Tibial artery (tissue), 4 donors: ENCODE measurements around the gene CFAP90.

Source experiments
- DNase-seq, 2 donors: peaks; one replicate each; pipeline ENCODE4 v3.0.0-alpha.2; 2019
- H3K27ac ChIP-seq, 2 donors: fragments of 200-600 bp; sonication (generic) in 1 of 2; 1 replicate in 1 of 2; 2 replicates in 1 of 2; pipeline ENCODE4 v1.5.1; 2018 to 2019; ENCODE audit warnings: mild to moderate bottlenecking in 1 of 2
- H3K27me3 ChIP-seq, 2 donors: fragments of 200-600 bp; sonication (generic) in 1 of 2; one replicate each; pipeline versions ENCODE4 v1.5.1 to v1.6.0; 2016 to 2019
- H3K36me3 ChIP-seq, 3 donors: fragments of 200-600 bp; sonication (generic) in 2 of 3; one replicate each; pipeline ENCODE4 v1.5.1; 2016 to 2019; ENCODE audit warnings: mild to moderate bottlenecking in 2 of 3
- H3K4me1 ChIP-seq, 4 donors: fragments of 200-600 bp; sonication (generic) in 2 of 4; 1 replicate in 3 of 4; 2 replicates in 1 of 4; pipeline ENCODE4 v1.5.1; 2016 to 2019
- H3K4me3 ChIP-seq, 2 donors: fragments of 200-600 bp; sonication (generic) in 1 of 2; 1 replicate in 1 of 2; 2 replicates in 1 of 2; pipeline ENCODE4 v1.5.1; 2018 to 2019; ENCODE audit warnings: mild to moderate bottlenecking in 2 of 2
- H3K9me3 ChIP-seq, 3 donors: fragments of 200-600 bp; sonication (generic) in 1 of 3; one replicate each; pipeline ENCODE4 v1.5.1; 2016 to 2019
- CTCF ChIP-seq, 2 experiments: fragments of 200-600 bp in 1 of 2; fragments of 450-650 bp in 1 of 2; IDR thresholded peaks; one replicate each; pipeline ENCODE4 v1.5.1; 2017 to 2019; ENCODE audit warnings: antibody characterized with exemption in 2 of 2, mild to moderate bottlenecking in 1 of 2, moderate library complexity in 1 of 2
- intact Hi-C: fragments of 100-400 bp; cut with DNase I; formaldehyde crosslinking; loops from one replicate; pipeline ENCODE4 v1.15.0; 2023; ENCODE audit warnings: low total_unique reads

Gene CFAP90

GRCh38 chr5:7873216-7873615 is 22.3 kb upstream of the CFAP90 start:
- TF ChIP-seq CTCF (IDR thresholded peaks at IDR 0.05): no peak
- no peak for DNase-seq
- Histone ChIP-seq H3K27ac (no peak overlapping the region), H3K4me3 (no peak overlapping the region), H3K9me3 (no peaks in the 10 kb centered on the region), H3K36me3 (peaks cover 22 to 39% (median 29%) of the 10 kb centered on the region in 3 donors), H3K27me3 (no peaks in the 10 kb centered on the region), H3K4me1 (peaks cover 0 to 23% (median 9%) of the 10 kb centered on the region in 4 donors)
- intact Hi-C loops: loop anchor here (10.0 kb wide), 1 partner anchor 1672 kb away; the partner anchor contains the start of gene SEMA5A

- Histone ChIP-seq H3K36me3 (peaks cover 22 to 33% (median 23%) of the 10 kb centered on the region in 3 donors), H3K27me3 (no peaks in the 10 kb centered on the region), H3K4me1 (peaks cover 0 to 26% (median 14%) of the 10 kb centered on the region in 4 donors), H3K9me3 (no peaks in the 10 kb centered on the region), H3K4me3 (no peak overlapping the region), H3K27ac (no peak overlapping the region)
- no peak for TF ChIP-seq CTCF (IDR thresholded peaks at IDR 0.05)
- intact Hi-C loops: loop anchor here (10.0 kb wide), 1 partner anchor 1672 kb away; the partner anchor contains the start of gene SEMA5A
- no peak for DNase-seq
Measured at GRCh38 chr5:7872517-7873130, 21.7 kb upstream of the CFAP90 start.

GRCh38 chr5:7871653-7872052 is 20.7 kb upstream of the CFAP90 start:
- peaks cover 0 to 28% (median 19%) of the 10 kb centered on the region in 4 donors for H3K4me1 ChIP-seq
- intact Hi-C loops: loop anchor here (10.0 kb wide), 1 partner anchor 1673 kb away; the partner anchor contains the start of gene SEMA5A
- no peak overlapping the region for H3K27ac ChIP-seq
- H3K4me3 ChIP-seq: no peak overlapping the region
- DNase-seq: no peak
- H3K27me3 ChIP-seq: no peaks in the 10 kb centered on the region
- no peaks in the 10 kb centered on the region for H3K9me3 ChIP-seq
- TF ChIP-seq CTCF (IDR thresholded peaks at IDR 0.05): no peak
- H3K36me3 ChIP-seq: peaks cover 18 to 27% (median 19%) of the 10 kb centered on the region in 3 donors

GRCh38 chr5:7869474-7870136 is 18.7 kb upstream of the CFAP90 start:
- peaks cover 0 to 14% (median 5%) of the 10 kb centered on the region in 3 donors for H3K36me3 ChIP-seq
- H3K4me3 ChIP-seq: peak overlapping the region; percentile 87 to 93
- DNase-seq: no peak
- peak overlapping the region; percentile 83 to 84 for H3K27ac ChIP-seq
- H3K4me1 ChIP-seq: peaks cover 0 to 28% (median 19%) of the 10 kb centered on the region in 4 donors
- no peaks in the 10 kb centered on the region for H3K9me3 ChIP-seq
- TF ChIP-seq CTCF (IDR thresholded peaks at IDR 0.05): no peak
- intact Hi-C loops: loop anchor here (10.0 kb wide), 1 partner anchor 1675 kb away; the partner anchor contains the start of gene SEMA5A
- no peaks in the 10 kb centered on the region for H3K27me3 ChIP-seq

- Histone ChIP-seq H3K36me3 (peaks cover 0 to 16% (median 9%) of the 10 kb centered on the region in 3 donors), H3K4me1 (peaks cover 0 to 28% (median 19%) of the 10 kb centered on the region in 4 donors), H3K4me3 (peak within 1 kb of the TSS; percentile 87 to 93), H3K9me3 (no peaks in the 10 kb centered on the region), H3K27ac (peak within 1 kb of the TSS; percentile 83 to 84), H3K27me3 (no peaks in the 10 kb centered on the region)
- intact Hi-C loops: no loop called here
- no peak for TF ChIP-seq CTCF (IDR thresholded peaks at IDR 0.05)
- DNase-seq: peak; percentile 93 to 95
Measured at GRCh38 chr5:7868773-7869473, 18.0 kb upstream of the CFAP90 start, which contains the start of the genes FASTKD3 and MTRR. Gene FASTKD3 (minus strand): TSS chr5:7869031. CDS start chr5:7868083, 948 bp downstream. Gene MTRR (plus strand): TSS chr5:7869148. CDS start chr5:7870795, 1,647 bp downstream.
